DOHH2 (cell line): ENCODE data around the gene KLF9.

ENCODE experiments used
- EZH2phosphoT487 ChIP-seq: fragments of 200-600 bp; sonication (generic); IDR thresholded peaks from 2 replicates; pipeline ENCODE4 v1.6.1; 2017; ENCODE audit warnings: borderline replicate concordance, mild to moderate bottlenecking, antibody characterized with exemption, low read length, moderate library complexity, mixed read lengths
- TF ChIP-seq, protein P1 (sequence below): fragments of 200-600 bp; sonication (generic); IDR thresholded peaks from one replicate; pipeline ENCODE4 v1.5.1; 2014; ENCODE audit warnings: antibody characterized with exemption, mild to moderate bottlenecking, low read depth, low read length; ENCODE audit not compliant: poor library complexity, severe bottlenecking

DNA sequence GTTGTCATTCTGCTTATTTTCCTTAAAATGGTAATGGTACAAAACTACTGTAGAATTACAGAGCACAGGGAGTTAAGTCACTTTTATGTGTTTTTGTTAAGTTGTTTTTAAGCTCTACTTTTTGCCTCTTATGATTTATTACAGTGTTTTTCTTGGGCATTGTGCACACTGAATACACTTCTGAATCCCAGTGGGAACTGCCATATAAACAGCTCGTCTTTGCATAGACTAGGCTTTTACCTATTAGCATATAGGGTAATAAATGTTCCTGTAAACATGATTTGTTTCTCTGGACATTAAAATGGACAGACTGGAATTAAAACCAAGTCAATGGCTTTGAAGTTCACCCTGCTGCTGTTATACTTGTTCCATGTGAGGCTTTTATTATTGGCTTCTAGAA lies 12.2 kb downstream of the KLF9 start:
- TF ChIP-seq, protein P1, sequence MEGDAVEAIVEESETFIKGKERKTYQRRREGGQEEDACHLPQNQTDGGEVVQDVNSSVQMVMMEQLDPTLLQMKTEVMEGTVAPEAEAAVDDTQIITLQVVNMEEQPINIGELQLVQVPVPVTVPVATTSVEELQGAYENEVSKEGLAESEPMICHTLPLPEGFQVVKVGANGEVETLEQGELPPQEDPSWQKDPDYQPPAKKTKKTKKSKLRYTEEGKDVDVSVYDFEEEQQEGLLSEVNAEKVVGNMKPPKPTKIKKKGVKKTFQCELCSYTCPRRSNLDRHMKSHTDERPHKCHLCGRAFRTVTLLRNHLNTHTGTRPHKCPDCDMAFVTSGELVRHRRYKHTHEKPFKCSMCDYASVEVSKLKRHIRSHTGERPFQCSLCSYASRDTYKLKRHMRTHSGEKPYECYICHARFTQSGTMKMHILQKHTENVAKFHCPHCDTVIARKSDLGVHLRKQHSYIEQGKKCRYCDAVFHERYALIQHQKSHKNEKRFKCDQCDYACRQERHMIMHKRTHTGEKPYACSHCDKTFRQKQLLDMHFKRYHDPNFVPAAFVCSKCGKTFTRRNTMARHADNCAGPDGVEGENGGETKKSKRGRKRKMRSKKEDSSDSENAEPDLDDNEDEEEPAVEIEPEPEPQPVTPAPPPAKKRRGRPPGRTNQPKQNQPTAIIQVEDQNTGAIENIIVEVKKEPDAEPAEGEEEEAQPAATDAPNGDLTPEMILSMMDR, result no peak
- TF ChIP-seq EZH2phosphoT487, result no peak
